Psoas muscle (tissue), 8 donors: Measurements from ENCODE around the gene PRSS33. TPM values are rescaled to one million over a fixed set of nuclear protein-coding genes. Genes with fewer than 3 reads are reported as not detected.

ENCODE experiments used
- ATAC-seq, 4 donors: fragments of 200-7000 bp; cut with Tn5 transposase; one replicate each; pipeline ENCODE4 v1.9.1; 2020; ENCODE audit warnings: moderate library complexity in 3 of 4, mild to moderate bottlenecking in 2 of 4
- DNase-seq, 2 donors: peaks; one replicate each; pipeline ENCODE4 v3.0.0-alpha.2; 2020
- H3K27ac ChIP-seq: fragments of 200-600 bp; one replicate; pipeline ENCODE4 v1.8.0; 2022
- H3K27me3 ChIP-seq, 3 donors: fragments of 200-600 bp in 1 of 3; one replicate each; pipeline versions ENCODE4 v1.6.1 to v1.8.0; 2013 to 2022; ENCODE audit warnings: low read length in 2 of 3, mild to moderate bottlenecking in 2 of 3, moderate library complexity in 1 of 3; ENCODE audit not compliant: insufficient read depth in 3 of 3
- H3K36me3 ChIP-seq, 2 donors: fragments of 200-600 bp in 1 of 2; one replicate each; pipeline versions ENCODE4 v1.6.1 to v1.8.0; 2013 to 2022; ENCODE audit warnings: low read depth in 1 of 2, mild to moderate bottlenecking in 1 of 2, moderate library complexity in 1 of 2; ENCODE audit not compliant: insufficient read depth in 1 of 2
- H3K4me1 ChIP-seq: fragments of 200-600 bp; one replicate; pipeline ENCODE4 v1.8.0; 2022
- H3K4me3 ChIP-seq: fragments of 200-600 bp; one replicate; pipeline ENCODE4 v1.8.0; 2022; ENCODE audit warnings: mild to moderate bottlenecking
- H3K9me3 ChIP-seq: fragments of 200-600 bp; one replicate; pipeline ENCODE4 v1.8.0; 2022
- CTCF ChIP-seq: fragments of 200-600 bp; IDR thresholded peaks from one replicate; pipeline ENCODE4 v1.8.0; 2022; ENCODE audit warnings: antibody characterized with exemption
- WGBS, 3 donors: extraction: QIAGEN DNeasy Blood & Tissue Kit; methylation state at CpG; one replicate each; pipeline versions ENCODE4 v1.1.6 to v1.1.7; 2013; 5-methylcytosine and 5-hydroxymethylcytosine counted together
- intact Hi-C, 2 donors: fragments of 100-400 bp; cut with DNase I; formaldehyde crosslinking; loops; one replicate each; pipeline versions ENCODE4 v1.11.0 to v1.14.2; 2022
- polyA plus RNA-seq, 3 donors: library from polyadenylated mRNA; stranded (reverse); fragments of 200-250 nt; gene quantifications; one replicate each; pipeline ENCODE4 v1.2.3, GENCODE V29; 2013
- total RNA-seq, 4 donors: library from RNA; stranded (reverse); fragmentation: NEBNext Ultra II Directional in 2 of 4; extraction: Animal tissue kit (Norgen Biotek cat#: 25700) in 2 of 4; gene quantifications; one replicate each; pipeline versions ENCODE4 v1.2.1 to v1.2.4, GENCODE V29; 2021 to 2023
- donor health status: healthy with polysubstance abuse.
- donor health status: DM: no; HTN: no; CAD: no; lungs with moderate emphysema.
- donor health status: Bipolar disorder and iron deficiency.
- donor health status: healthy.
- donor health status: DM: yes; HTN: yes; CAD: no.
- donor health status: DM: no; HTN: no; CAD: no.
- donor health status: DM: no; HTN: no; CAD: no.
- donor health status: DM: yes; HTN: yes; CAD: no.

The PRSS33 gene
- total and polyA plus RNA-seq, 7 donors: not detected

GRCh38 chr16:2775131-2775716 is 12.1 kb downstream of the PRSS33 start:
- peak overlapping the region; percentile 100 for H3K4me3 ChIP-seq
- peaks cover 30% of the 10 kb centered on the region for H3K4me1 ChIP-seq
- WGBS, 3 donors: 65 to 83% (median 71%) methylated on average over 7 of the region's 7 CpGs
- H3K36me3 ChIP-seq: peaks cover 4 to 49% of the 10 kb centered on the region in 2 donors
- no peaks in the 10 kb centered on the region for H3K27me3 ChIP-seq
- intact Hi-C loops: no loop called here
- TF ChIP-seq CTCF: no peak
- ATAC-seq (no peak), DNase-seq (no peak)
- no peaks in the 10 kb centered on the region for H3K9me3 ChIP-seq
- no peak overlapping the region for H3K27ac ChIP-seq

- Histone ChIP-seq H3K9me3 (no peaks in the 10 kb centered on the region), H3K36me3 (peaks cover 4 to 58% of the 10 kb centered on the region in 2 donors)
- 51 to 57% (median 53%) methylated on average over 7 of the region's 7 CpGs for WGBS, 3 donors
These were observed 13.0 kb downstream of the PRSS33 start for GRCh38 chr16:2774161-2774891.

GRCh38 chr16:2773188-2773968 is 14.0 kb downstream of the PRSS33 start:
- H3K36me3 ChIP-seq: peaks cover 8 to 67% of the 10 kb centered on the region in 2 donors
- DNase-seq (no peak), ATAC-seq (no peak)
- no peak overlapping the region for H3K4me3 ChIP-seq
- no peaks in the 10 kb centered on the region for H3K27me3 ChIP-seq
- intact Hi-C loops: no loop called here
- peaks cover 26% of the 10 kb centered on the region for H3K4me1 ChIP-seq
- peak overlapping the region; percentile 13 for H3K27ac ChIP-seq
- WGBS, 3 donors: 71 to 80% (median 80%) methylated on average over 12 of the region's 12 CpGs
- no peaks in the 10 kb centered on the region for H3K9me3 ChIP-seq
- no peak for TF ChIP-seq CTCF

More at GRCh38 chr16:2774161-2774891, 13.0 kb downstream of the PRSS33 start:
- no peak overlapping the region for H3K4me3 ChIP-seq
- no peak for TF ChIP-seq CTCF
- intact Hi-C loops: no loop called here
- DNase-seq: peak in 1 of 2 donors; percentile 50
- peaks cover 30% of the 10 kb centered on the region for H3K4me1 ChIP-seq
- ATAC-seq: no peak
- no peaks in the 10 kb centered on the region for H3K27me3 ChIP-seq
- H3K27ac ChIP-seq: no peak overlapping the region

GRCh38 chr16:2771496-2772402 is 15.6 kb downstream of the PRSS33 start:
- Histone ChIP-seq H3K27ac (no peak overlapping the region), H3K36me3 (peaks cover 17 to 84% of the 10 kb centered on the region in 2 donors), H3K4me1 (peaks cover 37% of the 10 kb centered on the region), H3K27me3 (no peaks in the 10 kb centered on the region), H3K9me3 (no peaks in the 10 kb centered on the region), H3K4me3 (no peak overlapping the region)
- DNase-seq (no peak), ATAC-seq (no peak)
- intact Hi-C loops: loop anchor here in 1 of 2 donors (2.0 kb wide), 1 partner anchor 17 kb away; no protein-coding TSS in a partner anchor
- WGBS, 3 donors: 63 to 69% (median 67%) methylated on average over 17 to 18 of the region's 18 CpGs
- TF ChIP-seq CTCF: no peak
